Left hindlimb (tissue), 1 donor: ENCODE results near the gene TTLL12.

Experiments
- DNase-seq: peaks from one replicate; pipeline ENCODE4 v3.0.0-alpha.2; 2018

Gene TTLL12

GRCh38 chr22:43171019-43171491 is 15.9 kb downstream of the TTLL12 start:
- DNase-seq = no peak

DNA sequence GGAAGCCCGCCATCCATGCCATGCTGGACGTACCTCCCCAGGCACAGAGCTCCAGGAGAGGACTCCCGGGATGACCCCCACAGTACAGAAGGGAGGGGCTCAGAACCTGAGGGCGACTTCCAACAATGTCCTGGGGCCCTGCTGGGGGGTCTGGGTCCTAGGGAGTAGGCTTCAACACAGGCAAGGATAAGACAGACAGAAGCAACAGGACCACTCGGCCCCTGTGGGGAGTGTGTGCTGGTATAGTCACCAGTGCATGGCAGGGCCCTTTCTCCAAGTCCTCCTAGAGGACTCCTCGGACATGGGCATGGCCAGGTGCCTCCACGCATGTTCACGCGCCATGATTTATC is 16.8 kb downstream of the TTLL12 start:
- DNase-seq = no peak

DNA sequence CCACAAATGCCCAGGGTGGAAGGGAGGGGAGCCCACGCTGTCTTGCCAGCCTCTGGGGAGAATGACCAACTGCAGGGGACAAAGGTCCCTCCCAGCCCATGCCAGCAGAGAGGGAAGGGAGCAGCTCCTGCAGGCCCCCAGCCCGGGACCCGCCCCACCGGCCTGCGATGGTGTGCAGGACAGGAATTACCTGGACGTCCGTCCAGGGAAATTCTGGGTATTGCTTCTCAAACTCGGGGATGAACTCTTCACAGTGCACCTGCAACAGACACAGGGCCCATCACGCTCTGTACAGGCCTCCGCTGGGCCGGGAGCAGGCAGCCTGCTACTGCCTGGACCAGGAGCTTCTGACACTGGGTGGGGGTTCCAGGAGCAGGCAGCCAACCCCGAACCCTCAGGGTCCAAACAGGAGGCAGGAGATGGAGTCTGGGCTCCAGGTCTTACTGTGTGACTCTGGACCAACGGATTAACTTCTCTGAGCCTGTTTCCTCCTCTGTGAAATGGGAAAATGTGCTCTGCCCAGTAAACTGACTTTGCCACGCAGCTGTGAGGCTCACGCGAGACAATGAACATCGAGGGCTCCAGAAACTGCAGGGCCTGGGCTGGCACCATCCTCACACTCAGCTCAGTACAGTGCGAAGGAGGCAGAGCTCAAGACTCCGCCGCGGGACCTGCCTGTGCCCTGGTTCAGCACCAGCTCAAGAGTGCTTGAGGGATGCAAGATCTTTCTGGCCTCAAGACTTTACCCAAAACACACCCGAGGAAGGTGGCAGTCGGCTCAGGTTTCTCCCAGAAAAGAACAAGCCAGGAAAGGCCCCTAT is 17.4 kb downstream of the TTLL12 start:
- DNase-seq = no peak

DNA sequence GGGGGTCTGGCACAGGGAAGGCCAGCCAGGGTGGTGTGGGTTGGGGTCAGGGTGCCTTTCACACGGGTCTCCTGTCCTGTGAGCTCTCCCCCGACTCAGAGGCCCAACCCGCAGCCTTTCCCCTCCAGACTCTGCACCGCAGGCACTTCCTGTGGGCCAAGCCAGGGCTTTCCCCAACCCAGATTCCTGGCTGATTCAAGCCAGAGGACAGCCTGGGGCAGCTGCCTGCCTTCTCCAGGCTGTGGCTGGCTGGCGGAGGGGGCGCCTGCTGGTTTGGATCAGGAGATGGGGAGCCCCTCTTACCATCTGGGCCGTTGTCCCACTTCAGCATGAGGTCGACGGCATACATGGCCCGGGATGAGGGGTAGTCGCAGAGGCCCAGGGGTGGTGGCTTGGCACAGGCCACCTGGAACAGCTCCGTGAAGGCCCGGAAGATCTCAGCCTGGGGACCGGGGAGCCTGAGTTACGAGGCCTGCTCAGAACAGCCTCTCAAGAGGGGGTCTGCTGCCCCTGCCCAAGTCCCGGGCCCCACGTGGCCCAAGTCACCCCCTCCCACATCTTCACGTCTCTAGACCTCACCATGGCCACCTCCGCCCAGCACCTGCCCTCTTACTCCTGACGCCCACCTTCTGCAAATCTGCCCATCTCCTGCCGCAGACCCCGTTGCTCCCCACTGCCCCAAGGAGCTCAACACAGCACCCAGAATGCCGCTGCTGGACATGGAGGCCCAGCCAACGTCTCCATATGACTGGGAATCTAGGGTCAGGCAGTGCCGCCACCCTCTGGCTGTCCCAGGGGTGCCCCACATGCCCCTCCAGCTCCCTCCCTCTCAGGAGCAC is 18.2 kb downstream of the TTLL12 start:
- peak; percentile 70 for DNase-seq

DNA sequence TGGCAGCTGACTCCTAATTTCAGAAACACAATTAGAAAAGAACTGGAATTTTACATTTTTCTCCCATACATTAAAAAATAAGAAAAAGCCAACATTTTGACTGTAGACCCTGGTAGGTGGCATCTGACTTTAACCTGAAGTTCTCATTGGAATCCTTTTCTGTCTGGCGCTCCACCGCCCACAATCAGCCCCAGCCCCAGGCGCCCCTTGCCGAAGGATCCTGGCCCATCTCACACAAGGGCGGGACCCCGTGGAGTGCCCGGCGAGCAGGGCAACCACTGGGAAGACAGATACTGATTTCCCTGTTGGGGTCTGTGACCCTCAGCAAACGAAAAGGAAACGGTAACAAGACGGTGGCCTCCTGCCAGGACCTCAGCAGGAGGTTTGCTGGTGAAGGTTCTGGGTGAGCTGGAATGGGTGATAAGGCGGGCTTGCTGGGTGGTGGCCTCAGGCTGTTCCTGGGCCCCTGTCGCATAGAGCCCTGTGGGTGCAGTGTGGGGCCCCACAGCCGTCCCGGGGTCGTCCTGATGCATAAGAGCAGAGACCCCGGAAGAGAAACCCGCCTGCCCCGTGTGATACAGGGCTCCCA is 19.8 kb downstream of the TTLL12 start:
- DNase-seq = no peak

DNA sequence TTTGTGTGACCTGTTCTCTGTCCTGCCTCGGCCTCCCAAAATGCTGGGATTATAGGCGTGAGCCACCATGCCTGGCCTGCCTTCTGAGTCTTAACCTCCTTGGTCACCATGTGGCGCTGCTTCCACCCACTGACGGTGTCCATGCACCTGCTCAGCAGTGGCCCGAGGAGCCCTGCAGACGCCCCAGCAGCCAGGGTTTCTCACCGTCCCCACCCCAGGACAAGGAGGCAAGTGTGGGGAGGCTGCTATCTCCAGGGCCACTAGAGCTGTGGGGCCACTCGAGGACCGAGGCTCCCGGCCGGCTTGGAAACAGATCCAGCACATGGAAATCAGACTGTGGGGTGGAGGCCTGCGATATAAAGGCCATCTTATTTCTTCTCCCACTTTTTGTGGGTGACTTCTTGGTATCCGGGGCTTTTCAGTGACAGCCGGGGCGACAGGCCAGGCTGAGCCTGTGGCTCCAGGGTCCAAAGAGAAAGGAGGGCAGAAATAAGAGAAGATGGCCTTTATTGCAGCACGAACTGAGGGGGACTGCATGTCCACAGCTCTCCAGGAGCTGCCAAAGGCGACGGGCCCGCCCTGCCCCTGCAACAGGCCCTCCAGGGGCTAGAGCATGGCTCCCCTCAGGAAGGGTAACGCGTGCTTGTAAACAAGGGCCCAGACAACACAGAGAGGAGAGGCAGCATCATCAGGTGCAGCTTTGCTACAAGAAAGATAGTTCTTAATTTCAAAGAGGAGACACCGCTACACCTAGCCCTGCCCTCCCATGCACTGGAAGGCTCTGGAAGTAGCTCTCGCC is 20.6 kb downstream of the TTLL12 start:
- no peak for DNase-seq

- no peak for DNase-seq
Measured at GRCh38 chr22:43164636-43165035, 22.3 kb downstream of the TTLL12 start.

- DNase-seq = no peak
Measured at GRCh38 chr22:43163241-43163795, 23.6 kb downstream of the TTLL12 start.

DNA sequence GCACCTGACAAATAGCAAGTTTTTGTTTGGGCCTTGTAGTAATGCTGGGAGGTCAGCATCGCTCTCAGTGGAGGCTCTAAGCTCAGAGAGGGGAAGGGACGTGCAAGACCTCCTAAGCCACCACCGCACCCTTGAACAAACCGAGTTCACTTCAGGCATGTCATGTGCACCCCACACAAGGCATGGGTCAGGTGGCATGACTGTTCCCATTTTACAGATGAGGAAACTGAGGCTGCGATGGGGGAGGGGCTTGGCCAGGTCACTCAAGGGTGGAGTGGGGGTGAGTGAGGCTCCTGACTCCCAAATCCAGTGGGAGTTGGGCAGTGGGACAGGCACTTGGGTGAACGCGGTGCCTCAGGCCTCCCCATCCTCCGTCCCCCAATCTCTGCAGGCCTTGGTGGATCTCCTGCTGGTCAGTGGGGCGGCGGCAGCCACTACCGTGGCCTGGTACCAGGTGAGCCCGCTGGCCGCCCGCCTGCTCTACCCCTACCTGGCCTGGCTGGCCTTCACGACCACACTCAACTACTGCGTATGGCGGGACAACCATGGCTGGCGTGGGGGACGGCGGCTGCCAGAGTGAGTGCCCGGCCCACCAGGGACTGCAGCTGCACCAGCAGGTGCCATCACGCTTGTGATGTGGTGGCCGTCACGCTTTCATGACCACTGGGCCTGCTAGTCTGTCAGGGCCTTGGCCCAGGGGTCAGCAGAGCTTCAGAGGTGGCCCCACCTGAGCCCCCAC is 24.4 kb downstream of the TTLL12 start:
- no peak for DNase-seq

DNA sequence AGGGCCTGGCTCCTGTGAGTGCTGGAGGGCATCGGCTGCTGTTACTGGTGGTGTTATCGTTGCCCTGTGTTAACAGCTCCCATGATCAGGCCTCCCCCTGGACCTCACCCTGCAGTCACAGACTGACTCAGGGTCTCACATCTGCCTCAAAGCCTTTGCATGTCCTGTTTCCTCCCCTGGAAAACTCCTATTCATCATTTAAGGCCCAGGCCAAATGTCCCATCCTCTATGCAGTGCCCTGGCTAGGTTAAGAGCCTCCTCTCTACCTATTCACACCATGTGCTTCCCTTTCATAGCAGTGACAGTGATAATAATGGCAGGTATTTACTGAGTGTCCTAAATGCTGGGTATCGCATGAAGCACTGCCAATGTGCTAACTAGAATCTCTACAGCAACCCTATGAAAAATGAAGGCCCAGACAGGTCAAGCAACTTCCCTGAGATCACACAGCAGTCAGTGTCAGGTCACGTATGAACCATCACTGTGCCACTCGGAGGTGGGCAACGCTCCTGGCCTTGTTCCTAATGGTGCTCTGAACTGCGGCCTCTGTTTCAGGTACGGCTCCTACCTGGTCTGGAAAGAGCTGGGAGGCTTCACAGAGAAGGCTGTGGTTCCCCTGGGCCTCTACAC is 26.3 kb downstream of the TTLL12 start:
- DNase-seq = no peak

DNA sequence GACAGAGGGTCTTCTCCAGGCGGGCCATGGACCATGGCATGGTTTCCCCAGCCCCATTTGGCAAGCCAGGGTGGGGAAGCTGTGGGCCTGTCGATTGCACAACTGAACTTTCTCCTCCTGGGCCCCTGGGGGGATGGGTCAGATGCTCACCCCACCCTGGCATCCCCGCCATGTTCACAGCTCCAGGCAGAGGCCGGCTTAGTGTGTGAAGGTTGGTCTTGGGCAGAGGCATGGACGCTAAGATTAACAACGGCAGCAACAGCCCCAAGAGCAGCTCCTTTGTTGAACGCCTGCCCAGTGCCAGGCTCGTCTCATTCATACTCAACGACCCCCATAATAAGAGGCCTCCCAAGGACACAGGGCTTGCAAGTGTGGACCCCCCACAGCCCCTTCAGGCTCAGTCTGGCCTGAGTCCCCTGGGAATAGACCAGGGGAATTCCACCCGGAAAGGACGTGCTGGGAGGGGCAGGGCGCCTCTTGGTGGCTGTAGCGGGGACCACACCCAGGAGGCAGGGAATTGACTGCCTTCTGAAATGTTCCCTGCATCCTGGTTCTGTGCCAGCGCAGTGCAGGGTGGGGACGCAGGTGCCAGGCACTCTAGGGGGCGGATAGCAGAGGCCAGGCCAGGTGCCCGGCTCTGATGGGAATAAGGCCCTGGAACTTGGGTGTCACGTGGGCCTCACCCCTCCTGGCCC is 27.3 kb downstream of the TTLL12 start:
- DNase-seq = no peak

DNA sequence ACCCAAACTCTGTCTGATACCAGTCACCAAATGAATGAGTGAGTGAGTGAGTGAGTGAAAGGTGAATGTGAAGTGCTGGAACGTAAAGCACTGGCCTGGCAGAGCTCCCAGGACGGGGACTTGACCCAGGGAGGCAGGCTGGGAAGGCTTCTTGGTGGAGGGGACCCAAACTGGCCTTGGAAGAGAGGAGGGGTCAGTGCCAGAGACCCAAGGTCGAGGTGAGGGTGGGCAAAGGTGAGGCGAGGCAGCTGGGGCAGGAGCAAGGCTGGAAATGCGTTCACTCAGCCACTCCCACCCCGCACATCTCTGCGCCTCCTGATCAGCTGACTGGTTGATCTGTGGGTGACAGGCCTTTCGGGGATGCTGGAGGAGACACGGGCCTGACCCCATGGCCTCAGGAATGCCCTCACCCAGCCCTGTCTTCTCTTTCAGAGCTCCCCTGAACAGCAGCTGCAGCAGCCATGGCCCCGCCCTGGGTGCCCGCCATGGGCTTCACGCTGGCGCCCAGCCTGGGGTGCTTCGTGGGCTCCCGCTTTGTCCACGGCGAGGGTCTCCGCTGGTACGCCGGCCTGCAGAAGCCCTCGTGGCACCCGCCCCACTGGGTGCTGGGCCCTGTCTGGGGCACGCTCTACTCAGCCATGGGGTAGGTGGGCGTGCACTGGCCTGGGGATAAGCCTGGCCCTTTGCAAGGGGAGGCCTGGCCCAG is 28.0 kb downstream of the TTLL12 start:
- no peak for DNase-seq

GRCh38 chr22:43157874-43158546 is 28.9 kb downstream of the TTLL12 start:
- no peak for DNase-seq

DNA sequence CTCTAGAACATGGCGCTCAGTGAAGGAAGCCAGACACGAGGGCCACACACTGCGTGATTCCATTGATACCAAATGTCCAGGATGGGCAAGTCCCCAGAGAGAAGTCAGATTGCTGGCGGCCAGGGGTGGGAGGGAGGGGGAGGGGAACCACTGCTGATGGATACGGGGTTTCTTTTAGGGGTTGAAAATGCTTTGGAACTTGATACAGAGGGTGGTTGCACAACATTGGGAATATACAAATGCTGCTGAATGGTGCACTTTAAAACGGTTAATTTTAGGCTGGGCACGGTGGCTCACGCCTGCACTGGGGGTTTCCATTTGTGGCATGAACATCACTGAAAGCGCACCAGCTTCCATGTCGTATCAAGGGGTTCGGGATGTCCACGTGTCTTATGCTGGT is 30.5 kb downstream of the TTLL12 start:
- DNase-seq = no peak

- no peak for DNase-seq
Measured at GRCh38 chr22:43155789-43156188, 31.1 kb downstream of the TTLL12 start.

GRCh38 chr22:43154887-43155536 is 31.9 kb downstream of the TTLL12 start:
- no peak for DNase-seq

DNA sequence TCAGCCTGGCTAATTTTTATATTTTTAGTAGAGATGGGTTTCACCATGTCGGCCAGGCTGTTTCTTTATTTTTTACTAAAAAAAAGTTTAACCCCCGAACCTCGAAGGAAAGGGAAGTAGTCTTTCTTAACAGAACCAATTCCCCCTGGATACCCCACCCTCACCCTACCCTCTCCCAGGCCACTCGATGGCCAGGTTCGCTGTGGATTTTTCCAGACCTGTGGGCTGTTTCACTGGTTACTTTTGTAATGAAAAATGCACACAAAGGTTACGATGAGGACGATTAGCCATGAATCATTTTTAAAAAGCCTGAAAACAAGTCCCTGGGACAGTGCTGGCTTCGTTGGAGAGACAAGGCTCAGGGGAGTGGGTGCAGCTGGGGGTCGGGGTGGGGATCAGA is 33.0 kb downstream of the TTLL12 start:
- DNase-seq = no peak

DNA sequence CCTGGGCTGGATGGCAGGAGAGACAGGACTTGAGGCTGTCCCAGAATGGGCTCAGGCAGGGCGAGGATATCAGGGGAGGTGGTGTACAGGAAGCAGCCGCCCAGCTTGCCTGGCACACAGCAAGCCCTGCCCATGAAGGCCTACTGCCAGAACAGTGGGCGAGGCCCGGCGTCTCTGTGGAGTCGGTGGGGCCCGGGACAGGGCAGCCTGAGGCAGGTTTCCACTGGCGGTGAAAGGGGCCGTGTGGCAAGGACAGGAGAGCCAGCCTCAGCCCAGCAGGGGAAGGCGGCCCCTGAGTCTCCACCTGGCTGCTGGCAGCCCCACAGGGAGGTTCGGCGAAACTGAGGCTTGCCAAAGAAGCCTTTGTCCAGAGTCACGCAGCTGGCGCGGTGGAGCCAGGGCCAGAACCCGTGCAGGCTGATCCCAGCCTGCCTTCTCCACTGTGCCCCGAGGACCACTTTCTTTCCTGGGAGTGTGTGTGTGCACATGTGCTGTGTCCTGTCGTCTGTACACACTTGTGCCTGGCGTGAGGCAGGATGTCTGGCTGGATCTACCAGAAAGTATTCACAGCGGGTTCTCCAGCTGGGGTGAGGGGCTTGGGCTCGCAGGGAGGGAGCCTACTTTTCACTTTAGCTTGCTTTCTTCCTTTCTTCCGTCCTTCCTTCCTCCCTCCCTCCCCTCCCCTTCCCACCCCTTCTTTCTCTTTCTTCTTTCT is 34.4 kb downstream of the TTLL12 start:
- DNase-seq = peak; percentile 88
